ENCODE results near the gene SDR42E2. TPM values are rescaled to one million over a fixed set of nuclear protein-coding genes. Genes with fewer than 3 reads are reported as not detected.

The SDR42E2 gene
- total and polyA plus RNA-seq, 7 donors: 0.01 to 0.08 TPM; not detected in 5

- WGBS, 3 donors: 43 to 57% (median 52%) methylated on average over 7 of the region's 7 CpGs
- Histone ChIP-seq H3K27ac (no peak overlapping the region), H3K27me3 (ENCODE audit: insufficient read depth in 3 of 3, low read length in 2 of 3) (peaks cover 0 to 1% (median 0%) of the 10 kb centered on the region in 3 donors), H3K4me3 (no peak overlapping the region), H3K4me1 (no peaks in the 10 kb centered on the region), H3K9me3 (no peaks in the 10 kb centered on the region), H3K36me3 (ENCODE audit: insufficient read depth in 1 of 2, low read depth in 1 of 2) (no peaks in the 10 kb centered on the region)
- DNase-seq (no peak), ATAC-seq (no peak)
- intact Hi-C loops (cut with DNase I): no loop called here
- TF ChIP-seq CTCF (IDR thresholded peaks at IDR 0.05): no peak
These were observed 23.3 kb upstream of the SDR42E2 start for GRCh38 chr16:22139008-22139407.

GRCh38 chr16:22139732-22140131 is 22.6 kb upstream of the SDR42E2 start:
- no peaks in the 10 kb centered on the region for H3K9me3 ChIP-seq
- ATAC-seq (no peak), DNase-seq (no peak)
- H3K4me1 ChIP-seq: no peaks in the 10 kb centered on the region
- TF ChIP-seq CTCF (IDR thresholded peaks at IDR 0.05): no peak
- 84 to 91% (median 84%) methylated on average over 1 of the region's 1 CpG for WGBS, 3 donors
- no peak overlapping the region for H3K27ac ChIP-seq
- H3K27me3 ChIP-seq (ENCODE audit: insufficient read depth in 3 of 3, low read length in 2 of 3): peaks cover 0 to 1% (median 0%) of the 10 kb centered on the region in 3 donors
- H3K4me3 ChIP-seq: no peak overlapping the region
- H3K36me3 ChIP-seq (ENCODE audit: insufficient read depth in 1 of 2, low read depth in 1 of 2): no peaks in the 10 kb centered on the region
- intact Hi-C loops (cut with DNase I): no loop called here

- Histone ChIP-seq H3K4me3 (no peak overlapping the region), H3K27ac (no peak overlapping the region), H3K27me3 (ENCODE audit: insufficient read depth in 3 of 3, low read length in 2 of 3) (peaks cover 0 to 1% (median 0%) of the 10 kb centered on the region in 3 donors), H3K9me3 (no peaks in the 10 kb centered on the region), H3K36me3 (ENCODE audit: insufficient read depth in 1 of 2, low read depth in 1 of 2) (no peaks in the 10 kb centered on the region), H3K4me1 (no peaks in the 10 kb centered on the region)
- ATAC-seq (no peak), DNase-seq (no peak)
- peak; percentile 9 for TF ChIP-seq CTCF (IDR thresholded peaks at IDR 0.05)
- WGBS, 3 donors: 85 to 92% (median 86%) methylated on average over 1 of the region's 1 CpG
- intact Hi-C loops (cut with DNase I): no loop called here
These were observed 20.5 kb upstream of the SDR42E2 start for GRCh38 chr16:22141767-22142166.

DNA sequence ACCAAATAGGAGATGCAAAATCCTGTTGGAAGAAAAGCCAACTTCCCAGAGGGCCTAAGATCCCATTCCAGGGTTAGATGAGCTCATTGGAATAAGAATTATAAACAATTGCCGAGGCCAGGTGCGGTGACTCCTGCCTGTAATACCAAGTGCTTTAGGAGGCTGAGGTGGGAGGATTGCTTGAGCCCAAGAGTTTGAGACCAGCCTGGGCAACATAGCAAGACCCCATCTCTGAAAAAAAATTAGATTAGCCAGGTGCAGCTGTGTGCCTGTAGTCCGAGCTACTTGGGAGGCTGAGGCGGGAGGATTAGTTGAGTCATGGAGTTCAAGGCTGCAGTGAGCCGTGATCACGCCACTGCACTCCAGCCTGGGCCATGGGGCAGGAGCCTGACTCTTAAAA is 17.8 kb upstream of the SDR42E2 start:
- no peak overlapping the region for H3K4me3 ChIP-seq
- no peaks in the 10 kb centered on the region for H3K27me3 ChIP-seq (ENCODE audit: insufficient read depth in 3 of 3, low read length in 2 of 3)
- H3K36me3 ChIP-seq (ENCODE audit: insufficient read depth in 1 of 2, low read depth in 1 of 2): no peaks in the 10 kb centered on the region
- H3K27ac ChIP-seq: no peak overlapping the region
- H3K4me1 ChIP-seq: no peaks in the 10 kb centered on the region
- H3K9me3 ChIP-seq: no peaks in the 10 kb centered on the region
- ATAC-seq (no peak), DNase-seq (no peak)
- TF ChIP-seq CTCF (IDR thresholded peaks at IDR 0.05): no peak
- 90 to 93% (median 90%) methylated on average over 6 of the region's 6 CpGs for WGBS, 3 donors
- intact Hi-C loops (cut with DNase I): no loop called here

DNA sequence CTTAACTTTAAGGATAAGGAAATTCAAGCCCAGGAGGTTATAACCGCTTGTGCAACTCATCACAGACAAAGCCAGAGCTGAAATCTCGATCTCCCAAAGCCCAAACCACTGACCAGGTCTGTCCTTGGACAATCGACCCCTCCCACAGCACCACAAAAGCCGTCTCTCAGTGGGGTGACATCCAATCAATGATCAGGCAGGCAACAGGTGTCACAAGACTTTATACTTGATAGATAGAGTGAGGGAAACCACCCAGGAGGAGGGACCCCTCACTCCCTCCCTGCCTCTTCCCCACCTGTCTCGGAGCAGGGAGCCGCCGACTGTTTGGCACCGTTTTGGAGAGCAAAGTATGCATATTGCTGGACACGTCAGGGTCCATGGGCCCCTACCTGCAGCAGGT is 14.5 kb upstream of the SDR42E2 start:
- H3K4me3 ChIP-seq: no peak overlapping the region
- intact Hi-C loops (cut with DNase I): no loop called here
- ATAC-seq: no peak
- no peaks in the 10 kb centered on the region for H3K4me1 ChIP-seq
- WGBS, 3 donors: 46 to 55% (median 49%) methylated on average over 9 of the region's 9 CpGs
- TF ChIP-seq CTCF (IDR thresholded peaks at IDR 0.05): no peak
- H3K27me3 ChIP-seq (ENCODE audit: insufficient read depth in 3 of 3, low read length in 2 of 3): no peaks in the 10 kb centered on the region
- no peak overlapping the region for H3K27ac ChIP-seq
- H3K9me3 ChIP-seq: no peaks in the 10 kb centered on the region
- DNase-seq: no peak
- no peaks in the 10 kb centered on the region for H3K36me3 ChIP-seq (ENCODE audit: insufficient read depth in 1 of 2, low read depth in 1 of 2)

All from psoas muscle (tissue), 8 donors.